AG09309 (cell line): ENCODE results near the gene SRRD.

ENCODE experiments used
- DNase-seq: peaks from one replicate; pipeline ENCODE4 v3.0.0-alpha.2; 2010; ENCODE audit warnings: low read depth
- H3K4me3 ChIP-seq: 2 replicates; pipeline ENCODE4 v1.5.1; 2011; ENCODE audit warnings: mild to moderate bottlenecking, low read depth, low read length, moderate library complexity; ENCODE audit not compliant: control insufficient read depth
- CTCF ChIP-seq: IDR thresholded peaks from 2 replicates; pipeline ENCODE4 v1.5.1; 2011; ENCODE audit warnings: mild to moderate bottlenecking, low read depth, low read length, inconsistent platforms; ENCODE audit not compliant: insufficient read depth, control insufficient read depth; ENCODE audit errors: missing control alignments

SRRD gene

GRCh38 chr22:26442086-26442756 lies 41.5 kb upstream of the SRRD start:
- no peak for TF ChIP-seq CTCF
- H3K4me3 ChIP-seq, result no peak overlapping the region
- DNase-seq, result no peak

GRCh38 chr22:26443901-26444690 lies 39.6 kb upstream of the SRRD start:
- DNase-seq, result no peak
- no peak overlapping the region for H3K4me3 ChIP-seq
- no peak for TF ChIP-seq CTCF

- no peak for DNase-seq
- TF ChIP-seq CTCF, result no peak
- H3K4me3 ChIP-seq, result no peak overlapping the region
Measured at GRCh38 chr22:26444777-26445176, 38.9 kb upstream of the SRRD start.

GRCh38 chr22:26445577-26446275 lies 38.0 kb upstream of the SRRD start:
- no peak overlapping the region for H3K4me3 ChIP-seq
- no peak for TF ChIP-seq CTCF
- DNase-seq, result no peak

GRCh38 chr22:26446808-26447515 lies 36.7 kb upstream of the SRRD start:
- no peak for TF ChIP-seq CTCF
- DNase-seq, result no peak

GRCh38 chr22:26447584-26448329 lies 35.9 kb upstream of the SRRD start:
- no peak for DNase-seq
- no peak overlapping the region for H3K4me3 ChIP-seq
- no peak for TF ChIP-seq CTCF

More at GRCh38 chr22:26446808-26447515, 36.7 kb upstream of the SRRD start:
- H3K4me3 ChIP-seq, result no peak overlapping the region
